ENCODE results near the gene ARMC10.
"Not testable (repeated sequence)": the region's sequence is repeated elsewhere in the genome, so short reads cannot be mapped to it uniquely, and the experiment has no call there.

ARMC10 gene

DNA sequence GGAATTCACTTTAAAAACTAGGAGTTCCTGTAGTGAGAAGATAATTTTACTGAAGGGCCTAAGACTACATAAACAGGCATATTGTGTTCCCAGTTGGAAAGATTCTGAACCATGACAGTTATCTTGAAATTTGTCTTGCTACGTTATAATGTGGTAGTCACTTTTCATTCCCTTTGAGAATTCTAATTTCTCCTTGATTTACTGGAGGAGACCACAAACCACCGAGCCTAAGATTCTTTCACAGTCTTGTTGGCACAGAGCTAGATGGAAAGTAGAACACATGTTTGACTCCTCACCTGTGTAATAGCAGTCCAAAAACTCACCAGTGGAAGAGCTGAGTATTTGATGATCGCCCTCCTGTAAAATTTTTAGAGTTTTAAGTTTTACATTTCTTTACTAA lies 4.9 kb downstream of the ARMC10 start:
- no peak for DNase-seq

DNA sequence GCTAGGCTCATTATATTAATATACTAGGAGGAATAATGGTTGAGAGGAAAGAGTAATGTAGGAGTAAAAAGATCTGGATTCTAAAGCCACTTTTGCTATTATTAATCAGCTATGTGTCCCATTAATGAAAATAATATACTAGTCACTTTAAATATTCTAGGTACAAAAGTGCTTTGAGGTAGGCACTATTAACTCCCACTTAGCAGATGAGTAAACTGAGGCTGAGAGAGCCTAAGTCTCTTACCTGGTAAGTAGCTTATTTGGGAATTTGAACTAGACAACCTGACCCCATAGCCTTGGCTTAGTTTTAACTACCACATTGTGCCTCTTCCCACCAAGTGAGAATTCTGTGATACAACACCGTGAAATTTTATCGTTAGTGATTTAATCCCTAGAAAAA lies 6.0 kb downstream of the ARMC10 start:
- no peak for DNase-seq

DNA sequence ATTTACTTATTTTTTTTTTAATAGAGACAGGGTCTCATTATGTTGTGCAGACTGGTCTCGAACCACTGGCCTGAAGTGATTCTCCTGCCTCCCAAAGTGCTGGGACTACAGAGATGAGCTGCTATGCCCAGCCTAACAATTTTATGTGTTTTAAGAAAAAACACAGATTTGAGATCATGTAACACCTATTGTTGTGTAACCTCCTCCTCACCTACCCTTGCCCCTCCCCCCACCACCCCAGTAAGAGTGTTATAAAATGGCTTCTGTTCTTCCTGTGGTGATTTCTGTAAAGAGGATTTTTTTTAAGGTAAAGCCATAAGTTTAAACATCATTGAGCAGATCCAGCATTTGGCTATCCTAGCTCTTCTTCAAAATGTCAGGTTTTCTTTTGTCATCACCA lies 7.6 kb downstream of the ARMC10 start:
- DNase-seq, result no peak

DNA sequence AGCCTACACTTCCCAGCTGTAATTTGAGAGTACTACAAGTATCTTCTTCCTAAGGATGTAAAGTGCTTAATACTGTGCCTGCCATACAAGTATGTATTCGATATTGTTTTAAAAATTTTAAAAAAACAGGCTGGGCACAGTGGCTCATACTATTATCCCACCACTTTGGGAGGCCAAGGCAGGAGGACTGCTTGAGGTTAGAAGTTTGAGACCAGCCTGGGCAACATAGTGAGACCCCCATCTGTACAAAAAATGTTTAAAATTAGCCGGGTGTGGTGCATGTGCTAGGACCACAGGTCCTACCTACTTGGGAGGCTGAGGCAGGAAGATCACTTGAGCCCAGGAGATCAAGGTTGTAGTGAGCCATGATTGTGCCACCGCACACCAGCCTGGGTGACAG lies 8.3 kb downstream of the ARMC10 start:
- no peak for DNase-seq

DNA sequence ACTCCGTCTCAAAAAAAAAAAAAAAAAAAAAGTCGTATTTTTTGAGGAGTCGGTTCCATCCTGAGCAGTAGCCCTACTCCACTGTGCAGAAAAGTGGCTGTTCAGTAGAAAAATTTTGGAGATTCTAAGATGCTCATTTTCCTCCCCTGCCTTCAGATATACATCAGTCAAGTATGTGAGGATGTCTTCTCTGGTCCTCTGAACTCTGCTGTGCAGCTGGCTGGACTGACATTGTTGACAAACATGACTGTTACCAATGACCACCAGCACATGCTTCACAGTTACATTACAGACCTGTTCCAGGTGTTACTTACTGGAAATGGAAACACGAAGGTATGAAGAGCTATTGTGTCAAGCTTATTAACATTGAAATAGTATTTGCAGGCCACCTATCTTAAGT lies 17.4 kb downstream of the ARMC10 start:
- DNase-seq, result not testable (repeated sequence)

DNA sequence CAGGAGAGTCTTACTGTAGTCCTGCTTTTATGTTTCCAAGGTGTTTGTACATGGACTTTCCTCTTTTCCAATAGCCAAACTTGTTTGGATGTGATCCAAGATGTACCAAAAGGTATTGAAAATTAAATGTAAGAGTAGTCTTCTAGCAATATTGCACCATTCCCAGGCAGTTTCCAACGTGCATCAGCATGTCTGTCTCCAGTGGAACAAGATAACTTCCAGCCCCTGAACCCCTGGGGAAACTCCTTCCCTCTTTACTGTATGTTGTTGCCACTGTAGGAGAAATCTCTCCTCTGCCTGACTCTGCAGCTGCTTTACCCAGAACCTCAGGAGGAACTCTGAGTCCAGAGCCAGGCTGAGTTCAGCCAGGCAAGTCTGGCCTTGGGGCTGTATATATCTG lies 18.5 kb downstream of the ARMC10 start:
- DNase-seq, result no peak

DNA sequence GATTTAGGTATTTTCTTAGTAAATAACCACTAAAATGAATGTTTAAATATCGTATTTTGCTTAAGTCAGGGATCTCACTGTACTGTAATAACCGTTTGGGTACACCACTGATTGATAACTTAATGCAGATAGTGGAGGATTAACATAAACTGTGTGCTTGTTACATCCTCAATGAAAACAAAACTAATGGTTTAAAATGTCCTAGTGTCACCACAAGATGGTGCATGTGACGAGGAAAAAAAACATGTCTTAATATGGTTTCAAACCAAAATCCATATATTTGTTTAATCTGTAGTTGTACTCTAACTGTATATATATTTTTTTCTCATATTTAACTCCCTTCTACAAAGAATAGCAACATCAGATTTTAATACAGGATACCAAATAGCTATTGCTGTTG lies 19.2 kb downstream of the ARMC10 start:
- peak; percentile 26 for DNase-seq

DNA sequence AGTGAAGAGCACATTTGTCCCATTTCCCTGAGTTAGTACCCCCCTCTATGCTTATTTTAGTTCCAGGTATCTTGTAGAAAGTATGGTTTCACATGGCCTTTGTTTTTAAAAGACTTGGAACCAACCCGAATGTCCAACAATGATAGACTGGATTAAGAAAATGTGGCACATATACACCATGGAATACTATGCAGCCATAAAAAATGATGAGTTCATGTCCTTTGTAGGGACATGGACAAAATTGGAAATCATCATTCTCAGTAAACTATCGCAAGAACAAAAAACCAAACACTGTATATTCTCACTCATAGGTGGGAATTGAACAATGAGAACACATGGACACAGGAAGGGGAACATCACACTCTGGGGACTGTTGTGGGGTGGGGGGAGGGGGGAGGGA lies 20.6 kb downstream of the ARMC10 start:
- not testable (repeated sequence) for DNase-seq

DNA sequence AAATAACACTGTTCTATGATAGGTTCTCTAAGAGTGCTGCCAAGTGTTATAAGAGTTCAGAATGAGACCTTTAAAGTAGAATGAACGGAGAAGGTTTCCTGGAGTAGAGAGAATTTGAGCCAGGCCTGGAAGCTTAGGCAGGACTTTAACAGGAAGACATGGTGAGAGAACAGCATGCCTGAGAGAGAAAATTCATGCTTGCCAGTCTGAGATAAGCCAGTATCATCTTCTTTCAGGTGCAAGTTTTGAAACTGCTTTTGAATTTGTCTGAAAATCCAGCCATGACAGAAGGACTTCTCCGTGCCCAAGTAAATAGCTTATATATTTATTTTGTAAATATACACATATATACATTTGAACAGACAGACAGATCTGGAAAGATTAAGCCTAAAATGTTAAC lies 22.1 kb downstream of the ARMC10 start:
- DNase-seq, result no peak

DNA sequence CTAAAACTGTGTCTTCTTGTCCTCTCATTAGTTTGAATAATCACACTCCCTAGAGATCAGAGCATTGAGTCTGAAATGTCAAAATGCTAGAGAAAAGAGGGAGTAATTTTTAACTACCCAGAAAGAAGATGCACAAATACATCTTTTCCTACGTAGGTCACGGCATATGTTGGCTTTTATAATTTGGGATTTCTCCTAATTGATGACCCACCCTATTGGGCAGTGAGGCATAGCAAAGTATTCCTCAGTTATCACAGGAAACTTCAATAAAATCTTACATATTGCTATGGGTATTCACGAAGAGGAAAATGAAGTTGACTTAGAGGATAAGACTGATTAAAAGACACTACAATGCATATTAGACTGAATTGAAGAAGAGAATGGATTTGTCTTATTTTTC lies 25.4 kb downstream of the ARMC10 start:
- DNase-seq, result no peak

DNA sequence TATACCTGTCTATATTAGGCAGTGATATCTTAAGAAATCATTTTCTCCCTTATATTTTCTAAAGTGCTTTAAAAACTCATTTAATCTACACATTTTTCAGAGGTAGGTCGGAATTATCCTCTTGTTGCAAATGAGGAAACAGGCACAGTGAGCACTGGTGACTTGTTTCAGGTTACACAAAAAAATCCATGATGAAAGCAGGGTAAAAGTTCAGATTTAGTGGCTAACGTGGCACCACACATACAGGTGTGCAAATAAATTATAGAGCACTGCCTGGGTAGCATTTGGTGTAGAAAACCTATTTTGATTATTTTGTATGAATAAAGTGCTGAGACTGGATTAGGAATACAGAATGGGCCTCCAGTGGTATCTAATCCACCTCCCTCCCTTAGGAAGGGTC lies 26.6 kb downstream of the ARMC10 start:
- no peak for DNase-seq

DNA sequence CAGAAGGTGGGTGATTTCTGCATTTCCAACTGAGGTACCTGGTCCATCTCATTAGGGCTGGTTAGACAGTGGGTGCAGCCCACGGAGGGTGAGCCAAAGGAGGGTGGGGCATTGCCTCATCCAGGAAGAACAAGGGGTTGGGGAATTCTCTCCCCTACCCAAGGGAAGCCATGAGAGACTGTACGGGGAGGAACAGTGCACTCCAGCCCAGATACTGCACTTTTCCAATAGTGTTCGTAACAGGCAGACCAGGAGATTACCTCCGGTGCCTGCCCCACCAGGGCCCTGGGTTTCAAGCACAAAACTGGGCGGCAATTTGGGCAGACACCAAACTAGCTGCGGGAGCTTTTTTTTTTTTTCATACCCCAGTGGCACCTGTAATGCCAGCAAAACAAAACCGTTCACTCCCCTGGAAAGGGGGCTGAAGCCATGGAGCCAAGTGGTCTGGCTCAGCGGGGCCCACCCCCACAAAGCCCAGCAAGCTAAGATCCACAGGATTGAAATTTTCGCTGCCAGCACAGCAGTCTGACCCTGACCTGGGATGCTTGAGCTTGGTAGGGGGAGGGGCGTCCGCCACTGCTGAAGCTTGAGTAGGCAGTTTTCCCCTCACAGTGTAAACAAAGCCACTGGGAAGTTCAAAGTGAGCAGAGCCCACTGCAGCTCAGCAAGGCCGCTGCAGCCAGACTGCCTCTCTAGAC lies 31.2 kb downstream of the ARMC10 start:
- no peak for DNase-seq

DNA sequence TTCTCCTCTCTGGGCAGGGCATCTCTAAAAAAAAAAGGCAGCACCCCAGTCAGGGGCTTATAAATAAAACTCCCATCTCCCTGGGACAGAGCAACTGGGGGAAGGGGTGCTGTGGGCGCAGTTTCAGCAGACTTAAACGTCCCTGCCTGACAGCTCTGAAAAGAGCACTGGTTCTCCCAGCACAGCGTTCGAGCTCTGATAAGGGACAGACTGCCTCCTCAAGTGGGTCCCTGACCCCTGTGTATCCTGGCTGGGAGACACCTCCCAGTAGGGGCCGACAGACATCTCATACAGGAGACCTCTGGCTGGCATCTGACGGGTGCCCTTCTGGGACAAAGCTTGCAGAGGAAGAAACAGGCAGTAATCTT lies 31.7 kb downstream of the ARMC10 start:
- DNase-seq, result not testable (repeated sequence)

DNA sequence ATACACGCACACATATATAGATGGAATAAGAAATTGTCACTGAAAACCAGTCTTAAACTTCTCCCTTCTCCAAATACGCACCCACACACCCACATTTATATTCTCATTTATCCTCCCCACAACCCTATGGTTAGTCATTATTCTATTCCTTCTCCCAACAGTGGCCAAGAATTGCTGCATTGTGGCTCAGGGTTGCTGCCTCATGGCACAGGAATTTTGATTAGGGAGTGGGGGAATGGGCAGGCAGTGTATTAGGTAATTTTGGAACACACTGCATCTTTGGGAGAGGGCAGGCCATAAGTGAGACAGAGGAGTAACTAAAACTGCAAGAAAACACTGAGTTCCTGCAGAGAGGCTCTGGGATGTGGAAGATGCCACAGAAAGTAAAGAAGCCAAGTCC lies 38.2 kb downstream of the ARMC10 start:
- no peak for DNase-seq

DNA sequence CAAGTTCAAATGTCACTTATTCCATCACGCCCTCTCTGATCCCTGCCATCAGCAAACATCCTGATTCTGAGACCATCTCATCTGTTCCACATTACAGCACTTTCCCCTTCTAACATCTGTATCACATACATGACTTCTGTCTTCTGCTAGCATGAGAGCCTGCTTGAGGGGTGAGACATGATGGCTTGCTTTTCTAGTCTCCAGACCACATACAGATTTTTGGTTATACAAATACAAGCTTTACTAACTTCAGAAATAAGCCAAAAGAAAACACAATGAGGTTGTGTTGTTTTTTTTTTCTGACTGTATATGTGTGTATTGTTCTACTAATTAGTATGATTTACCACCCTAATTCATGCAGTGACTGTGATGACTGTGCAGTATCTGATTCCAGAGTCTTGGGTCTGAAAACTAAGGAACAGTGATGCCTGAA lies 39.7 kb downstream of the ARMC10 start:
- DNase-seq, result no peak

DNA sequence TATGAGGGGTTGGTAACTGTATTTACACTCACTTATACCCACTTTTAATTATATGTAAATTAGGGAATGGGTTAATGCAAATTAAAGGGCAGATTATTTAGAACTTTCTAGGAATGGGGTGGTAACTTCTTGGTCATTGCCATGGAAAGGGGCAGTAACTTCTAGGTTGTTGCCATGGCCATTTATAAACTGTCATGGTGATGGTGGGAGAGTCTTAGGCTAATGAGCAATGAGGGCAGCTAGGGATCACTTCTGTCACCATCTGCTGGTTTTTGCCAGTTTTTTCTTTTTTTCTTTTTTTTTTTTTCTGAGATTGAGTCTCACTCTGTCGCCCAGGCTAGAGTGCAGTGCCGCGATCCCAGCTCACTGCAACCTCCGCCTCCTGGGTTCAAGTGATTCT lies 40.8 kb downstream of the ARMC10 start:
- no peak for DNase-seq

DNA sequence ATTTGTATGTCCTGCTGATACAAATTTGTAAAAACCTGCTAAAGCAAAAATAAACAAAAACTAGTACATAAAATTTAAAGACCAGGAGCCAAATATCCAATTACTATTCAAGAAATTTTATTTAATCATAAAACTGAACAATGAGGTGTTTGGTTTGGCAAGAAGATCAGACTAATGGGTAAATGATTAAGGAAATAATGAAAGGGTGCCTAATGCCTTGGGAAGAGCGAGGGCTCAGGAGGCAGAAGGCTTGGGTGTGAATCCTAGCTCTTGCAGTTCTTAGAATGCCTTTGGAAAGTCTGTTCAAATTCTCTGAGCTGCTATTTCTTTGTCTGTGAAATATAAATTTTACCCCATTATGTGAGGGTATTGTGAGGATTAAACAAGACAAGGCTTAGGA lies 41.6 kb downstream of the ARMC10 start:
- DNase-seq, result no peak

DNA sequence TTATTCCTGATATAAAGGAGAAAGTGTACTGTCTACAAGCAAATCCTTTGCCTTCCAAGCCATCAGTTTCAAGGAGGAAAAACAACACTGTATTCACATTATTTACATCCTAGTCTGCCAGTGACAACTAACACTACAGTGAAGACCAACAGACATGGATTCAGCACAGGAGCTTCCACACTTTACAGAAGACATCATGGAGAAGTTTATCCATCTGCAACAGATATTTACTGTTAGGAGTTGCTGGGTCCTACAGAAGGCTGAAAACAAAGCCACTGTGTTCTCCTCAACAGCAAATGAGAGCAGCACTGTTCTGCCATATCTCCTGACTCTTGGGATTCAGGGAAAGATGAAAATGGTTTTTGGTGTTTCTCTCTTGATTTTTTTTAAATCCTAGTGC lies 42.1 kb downstream of the ARMC10 start:
- no peak for DNase-seq

DNA sequence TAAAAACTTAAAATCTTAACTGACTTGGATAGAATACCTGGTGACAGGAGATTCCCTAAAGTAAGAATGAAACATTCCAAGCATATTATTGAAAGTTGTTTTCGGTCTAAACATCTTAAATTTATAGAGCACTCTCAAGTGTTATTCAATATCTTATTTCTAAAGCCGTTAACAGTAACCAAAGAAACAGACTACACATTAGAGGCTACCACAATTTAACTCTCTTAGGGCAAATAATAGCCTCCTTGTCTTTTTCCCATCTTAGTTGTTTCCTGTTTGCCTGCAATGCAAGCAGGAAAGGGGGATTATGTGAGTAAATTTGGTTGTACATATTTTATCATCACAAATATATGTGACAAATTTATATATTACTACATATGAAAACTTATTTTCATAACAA lies 42.5 kb downstream of the ARMC10 start:
- DNase-seq, result no peak

DNA sequence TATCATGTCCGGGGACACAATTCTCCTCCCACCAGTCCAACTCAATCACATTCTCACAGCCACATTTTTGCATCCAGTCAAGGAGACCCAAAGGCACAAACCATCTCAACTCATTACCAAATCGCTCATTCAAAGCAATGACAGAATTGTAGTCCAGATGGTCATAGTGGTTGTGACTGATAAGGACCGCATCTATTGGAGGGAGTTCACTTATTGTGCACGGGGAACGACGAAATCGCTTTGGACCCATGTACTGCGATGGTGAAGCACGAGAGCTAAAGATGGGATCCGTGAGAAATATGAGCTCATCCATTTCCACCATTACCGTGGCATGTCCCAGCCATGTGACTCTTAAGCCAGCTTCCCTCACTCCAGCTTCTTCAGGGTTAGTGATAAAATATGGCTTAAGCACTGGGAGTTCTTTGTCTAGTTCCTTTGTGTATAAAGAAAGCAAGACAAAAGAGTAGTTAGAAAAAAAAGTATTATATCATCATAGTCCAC lies 44.9 kb downstream of the ARMC10 start:
- DNase-seq, result peak; percentile 95

DNA sequence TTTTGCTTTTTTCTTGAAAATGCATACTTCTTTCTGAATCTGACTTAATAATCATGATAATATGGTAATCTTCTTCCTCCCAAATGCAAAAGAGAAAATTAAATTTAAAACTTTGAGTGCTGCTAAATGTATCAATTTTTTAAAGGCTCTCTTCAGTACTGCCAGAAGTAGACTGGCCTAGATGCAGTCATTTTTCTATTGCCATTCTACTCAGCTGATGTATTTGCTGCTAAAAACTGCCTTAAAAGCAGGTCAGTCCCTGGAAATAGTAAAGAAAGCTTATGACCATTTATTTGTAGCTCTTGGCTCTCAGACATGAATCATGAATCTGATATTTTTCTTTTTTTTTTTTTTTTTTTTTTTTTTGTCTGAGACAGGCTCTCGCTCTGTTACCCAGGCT lies 45.4 kb downstream of the ARMC10 start:
- DNase-seq, result no peak

DNA sequence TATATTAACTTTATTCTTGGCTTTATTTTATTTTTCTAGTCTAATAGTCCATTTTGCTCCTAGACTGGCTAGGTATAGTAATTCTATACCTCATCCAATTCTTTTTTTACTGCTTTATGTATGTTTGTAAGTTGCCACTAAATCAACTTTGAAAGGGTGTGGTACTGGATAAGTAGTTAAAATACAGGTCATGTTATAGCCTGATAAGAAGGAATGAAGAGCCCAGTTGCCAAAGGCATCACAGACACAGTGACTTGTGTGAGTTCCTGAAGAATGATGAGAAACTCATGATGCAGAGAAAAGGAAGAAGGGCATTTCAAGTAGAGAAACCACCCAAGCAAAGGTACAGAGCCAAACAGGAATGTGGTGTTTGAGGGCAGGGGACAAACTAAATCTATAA lies 46.7 kb downstream of the ARMC10 start:
- DNase-seq, result peak; percentile 58

DNA sequence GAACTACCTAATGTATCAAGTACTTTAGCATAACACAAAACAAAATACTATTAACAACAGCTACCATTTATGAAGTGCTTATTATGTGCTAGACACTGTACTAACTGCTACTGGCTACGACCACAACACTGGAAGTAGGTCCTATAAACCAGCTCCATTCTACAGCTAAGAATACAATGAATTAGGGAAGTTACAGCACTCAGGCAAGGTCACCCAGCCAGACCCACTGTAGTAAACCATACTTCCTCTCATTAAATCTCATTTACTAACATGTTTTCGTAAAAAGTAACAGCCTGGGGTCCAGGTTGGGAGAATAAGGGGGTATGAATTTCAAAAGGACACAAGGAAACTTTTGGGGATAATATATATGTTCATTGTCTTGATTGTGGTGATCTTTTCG lies 48.6 kb downstream of the ARMC10 start:
- peak; percentile 3 for DNase-seq

DNA sequence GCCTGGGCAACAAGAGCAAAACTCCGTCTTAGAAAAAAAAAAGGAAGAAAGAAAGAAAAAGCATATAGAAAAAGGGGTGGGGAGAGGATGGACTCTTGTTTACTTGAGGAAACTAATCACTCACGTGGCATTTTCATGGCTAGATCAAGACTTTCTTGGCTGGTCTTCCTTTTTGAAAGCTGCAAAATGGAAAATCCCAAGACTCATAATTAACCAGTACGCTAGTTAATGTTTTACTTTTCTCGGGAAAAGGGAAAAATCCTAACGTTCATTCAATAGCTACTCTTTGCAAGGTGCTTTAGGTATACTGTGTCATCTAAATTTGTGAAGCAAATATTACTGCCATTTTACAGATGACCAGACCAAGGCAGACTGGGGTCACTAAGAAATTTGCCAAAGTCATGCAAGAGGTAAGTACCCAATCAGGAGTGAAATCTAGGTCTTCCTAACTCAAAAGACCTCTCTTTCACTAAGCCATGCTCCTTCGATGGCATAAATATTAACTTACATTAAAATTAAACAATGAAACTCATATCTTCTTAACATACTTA lies 49.6 kb downstream of the ARMC10 start:
- DNase-seq, result no peak

DNA sequence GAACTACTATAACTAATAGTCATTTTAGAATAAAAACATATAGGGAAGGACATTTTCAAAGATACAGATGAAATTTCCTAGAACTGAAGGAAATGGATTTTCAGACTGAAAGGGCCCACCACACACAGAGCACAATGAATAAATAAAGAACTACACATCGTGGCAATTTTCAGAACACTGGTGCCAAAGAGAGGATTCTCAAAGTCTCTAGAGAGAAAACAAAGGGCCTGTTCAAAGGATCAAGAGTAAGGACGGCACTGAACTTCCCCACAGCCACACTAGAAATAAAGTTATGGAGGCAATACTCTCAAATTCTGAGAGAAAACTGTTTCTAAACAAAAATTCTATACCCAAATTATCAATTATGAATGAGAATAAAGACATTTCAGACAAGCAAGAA lies 52.1 kb downstream of the ARMC10 start:
- DNase-seq, result no peak
